Caco-2 (cell line): ENCODE results near the gene MICU1. TPM values are rescaled to one million over a fixed set of nuclear protein-coding genes. Genes with fewer than 3 reads are reported as not detected.
A peak's percentile ranks its signal among the peaks of the same experiment; 100 is the strongest.

Source experiments
- BruUV-seq: library from RNA; stranded (reverse); fragments of 400-500 nt; replicated peaks from 2 replicates; lab custom pipeline; 2021; lab: Mats Ljungman, UMichigan
- CTCF ChIA-PET: fragments of 300-600 bp; sonication (Branson Sonifier 250); formaldehyde crosslinking; loops from one replicate; lab custom pipeline; 2022; ENCODE audit warnings: antibody characterized with exemption; lab: Charles Lee
- POLR2A ChIA-PET: fragments of 300-600 bp; sonication (Branson Sonifier 250); formaldehyde crosslinking; loops from one replicate; lab custom pipeline; 2022; ENCODE audit warnings: antibody characterized with exemption; lab: Charles Lee
- DNase-seq, 2 experiments: peaks; one replicate each; pipeline versions ENCODE4 v3.0.0 to v3.0.0-alpha.2; 2020 to 2022
- H3K27me3 ChIP-seq: replicated peaks from 2 replicates; pipeline ENCODE4 v1.6.0; 2011; ENCODE audit warnings: low read length; ENCODE audit not compliant: control insufficient read depth, insufficient read depth
- H3K36me3 ChIP-seq: 2 replicates; pipeline ENCODE4 v1.5.1; 2011; ENCODE audit warnings: low read length; ENCODE audit not compliant: control insufficient read depth, insufficient read depth
- H3K4me1 ChIP-seq: fragments of 250-450 bp; sonication (Bioruptor Pico); 2 replicates; pipeline ENCODE4 v1.5.1; 2020; ENCODE audit warnings: mild to moderate bottlenecking
- H3K4me3 ChIP-seq: 2 replicates; pipeline ENCODE4 v1.5.1; 2011; ENCODE audit warnings: low read depth, mild to moderate bottlenecking, control low read depth, low read length
- H3K9me3 ChIP-seq: fragments of 250-450 bp; sonication (Bioruptor Pico); 2 replicates; pipeline ENCODE4 v1.5.1; 2020; ENCODE audit warnings: mild to moderate bottlenecking, moderate library complexity
- H3K27ac Mint-ChIP-seq: one replicate; pipeline ENCODE4 v1.8.0; 2022; ENCODE audit warnings: mixed read lengths; ENCODE audit not compliant: unreplicated experiment
- H3K27me3 Mint-ChIP-seq: one replicate; pipeline ENCODE4 v1.8.0; 2022; ENCODE audit warnings: mixed read lengths; ENCODE audit not compliant: insufficient read depth, unreplicated experiment
- H3K36me3 Mint-ChIP-seq: one replicate; pipeline ENCODE4 v1.8.0; 2022; ENCODE audit warnings: mild to moderate bottlenecking, mixed read lengths; ENCODE audit not compliant: insufficient read depth, unreplicated experiment
- H3K4me1 Mint-ChIP-seq: one replicate; pipeline ENCODE4 v1.8.0; 2022; ENCODE audit warnings: low read depth, mixed read lengths; ENCODE audit not compliant: unreplicated experiment
- H3K4me3 Mint-ChIP-seq: one replicate; pipeline ENCODE4 v1.8.0; 2022; ENCODE audit warnings: mild to moderate bottlenecking, moderate library complexity, mixed read lengths; ENCODE audit not compliant: unreplicated experiment
- H3K9me3 Mint-ChIP-seq: one replicate; pipeline ENCODE4 v1.8.0; 2022; ENCODE audit warnings: mixed read lengths; ENCODE audit not compliant: unreplicated experiment
- intact Hi-C: fragments of 100-400 bp; cut with micrococcal nuclease; formaldehyde crosslinking; loops from one replicate; pipeline ENCODE4 v1.10.0; 2022; ENCODE audit not compliant: unreplicated experiment
- total RNA-seq: library from RNA; stranded (reverse); gene quantifications from 2 replicates; pipeline ENCODE4 v1.2.3, GENCODE V29; 2022
- TF ChIP-seq, protein P1 (sequence below), 2 experiments: fragments of 200-600 bp in 1 of 2; IDR thresholded peaks; 1 replicate in 1 of 2; 2 replicates in 1 of 2; pipeline versions ENCODE4 v1.5.1 to v1.8.0; 2011 to 2022; ENCODE audit warnings: antibody characterized with exemption in 1 of 2, control low read depth in 1 of 2, inconsistent platforms in 1 of 2, low read depth in 1 of 2, low read length in 1 of 2, mild to moderate bottlenecking in 1 of 2, moderate library complexity in 1 of 2; ENCODE audit not compliant: insufficient read depth in 1 of 2, severe bottlenecking in 1 of 2, unreplicated experiment in 1 of 2

The MICU1 gene
- total RNA-seq, 1 experiment from 2014 or later, result 83.2 TPM

GRCh38 chr10:72323771-72324191 lies 302.1 kb downstream of the MICU1 start:
- BruUV-seq, result no TSS peak
- intact Hi-C loops, result no loop called here
- peak overlapping the region; percentile 99 for H3K27ac Mint-ChIP-seq
- H3K4me1 Mint-ChIP-seq, result peaks cover 47% of the 10 kb centered on the region
- Histone ChIP-seq H3K4me3 (no peak overlapping the region), H3K36me3 (no peaks in the 10 kb centered on the region), H3K27me3 (no peaks in the 10 kb centered on the region), H3K4me1 (peaks cover 46% of the 10 kb centered on the region), H3K9me3 (no peaks in the 10 kb centered on the region)
- ChIA-PET CTCF (no interaction called here), POLR2A (interaction anchor here (0.7 kb wide), 1 partner anchor 50 kb away, joined by 3 read pairs; no protein-coding TSS in a partner anchor)
- peaks cover 23% of the 10 kb centered on the region for H3K36me3 Mint-ChIP-seq
- H3K4me3 Mint-ChIP-seq, result no peak overlapping the region
- no peaks in the 10 kb centered on the region for H3K9me3 Mint-ChIP-seq
- no peaks in the 10 kb centered on the region for H3K27me3 Mint-ChIP-seq
- TF ChIP-seq, protein P1, sequence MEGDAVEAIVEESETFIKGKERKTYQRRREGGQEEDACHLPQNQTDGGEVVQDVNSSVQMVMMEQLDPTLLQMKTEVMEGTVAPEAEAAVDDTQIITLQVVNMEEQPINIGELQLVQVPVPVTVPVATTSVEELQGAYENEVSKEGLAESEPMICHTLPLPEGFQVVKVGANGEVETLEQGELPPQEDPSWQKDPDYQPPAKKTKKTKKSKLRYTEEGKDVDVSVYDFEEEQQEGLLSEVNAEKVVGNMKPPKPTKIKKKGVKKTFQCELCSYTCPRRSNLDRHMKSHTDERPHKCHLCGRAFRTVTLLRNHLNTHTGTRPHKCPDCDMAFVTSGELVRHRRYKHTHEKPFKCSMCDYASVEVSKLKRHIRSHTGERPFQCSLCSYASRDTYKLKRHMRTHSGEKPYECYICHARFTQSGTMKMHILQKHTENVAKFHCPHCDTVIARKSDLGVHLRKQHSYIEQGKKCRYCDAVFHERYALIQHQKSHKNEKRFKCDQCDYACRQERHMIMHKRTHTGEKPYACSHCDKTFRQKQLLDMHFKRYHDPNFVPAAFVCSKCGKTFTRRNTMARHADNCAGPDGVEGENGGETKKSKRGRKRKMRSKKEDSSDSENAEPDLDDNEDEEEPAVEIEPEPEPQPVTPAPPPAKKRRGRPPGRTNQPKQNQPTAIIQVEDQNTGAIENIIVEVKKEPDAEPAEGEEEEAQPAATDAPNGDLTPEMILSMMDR (IDR thresholded peaks at IDR 0.05; ENCODE audit: insufficient read depth in 1 of 2, low read depth in 1 of 2, low read length in 1 of 2, severe bottlenecking in 1 of 2, unreplicated experiment in 1 of 2), result no peak
- no peak for DNase-seq

DNA sequence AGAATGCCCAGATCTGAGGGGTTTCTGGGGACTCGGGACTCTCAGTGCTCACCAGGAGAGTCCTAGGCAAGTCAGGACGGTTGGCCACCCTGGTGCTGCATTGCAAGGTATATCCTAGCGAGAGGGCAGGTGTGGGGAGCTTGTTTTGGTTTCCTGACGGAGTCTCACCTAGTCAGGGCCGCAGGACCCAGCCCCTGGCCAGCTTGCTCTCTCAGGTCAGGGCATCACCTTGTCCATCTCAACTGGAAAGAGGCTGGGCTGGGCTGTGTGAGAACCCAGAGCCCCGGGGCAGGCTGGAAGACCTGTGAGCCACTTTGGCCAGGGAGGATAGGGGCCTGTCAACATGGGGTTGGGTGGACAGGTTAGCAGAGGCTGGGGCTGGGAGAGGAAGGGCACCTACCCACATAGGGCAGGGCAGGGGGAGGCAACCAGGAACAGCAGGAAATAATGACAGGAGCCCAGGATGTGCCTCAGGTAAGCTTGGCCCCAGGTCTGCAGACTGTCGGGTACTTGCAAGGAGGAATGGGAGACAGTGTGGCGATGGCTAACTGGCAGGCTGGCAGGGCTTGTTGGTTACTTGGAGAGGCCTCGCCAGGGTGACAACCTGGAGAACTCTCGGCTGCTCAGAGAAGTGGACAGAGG lies 302.6 kb downstream of the MICU1 start:
- ChIA-PET CTCF (interaction anchor here (2.7 kb wide), 1 partner anchor 14 kb away, joined by 8 read pairs; no protein-coding TSS in a partner anchor), POLR2A (interaction anchor here (1.0 kb wide), 1 partner anchor 50 kb away, joined by 3 read pairs; no protein-coding TSS in a partner anchor)
- TF ChIP-seq, protein P1 (IDR thresholded peaks at IDR 0.05; ENCODE audit: insufficient read depth in 1 of 2, low read depth in 1 of 2, low read length in 1 of 2, severe bottlenecking in 1 of 2, unreplicated experiment in 1 of 2), result no peak
- H3K27me3 Mint-ChIP-seq, result no peaks in the 10 kb centered on the region
- Histone ChIP-seq H3K4me1 (peaks cover 47% of the 10 kb centered on the region), H3K4me3 (no peak overlapping the region), H3K27me3 (no peaks in the 10 kb centered on the region), H3K9me3 (no peaks in the 10 kb centered on the region), H3K36me3 (no peaks in the 10 kb centered on the region)
- no peaks in the 10 kb centered on the region for H3K9me3 Mint-ChIP-seq
- H3K4me3 Mint-ChIP-seq, result no peak overlapping the region
- peaks cover 53% of the 10 kb centered on the region for H3K4me1 Mint-ChIP-seq
- BruUV-seq, result no TSS peak
- intact Hi-C loops, result no loop called here
- no peak for DNase-seq
- H3K36me3 Mint-ChIP-seq, result peaks cover 23% of the 10 kb centered on the region
- peak overlapping the region; percentile 99 for H3K27ac Mint-ChIP-seq

DNA sequence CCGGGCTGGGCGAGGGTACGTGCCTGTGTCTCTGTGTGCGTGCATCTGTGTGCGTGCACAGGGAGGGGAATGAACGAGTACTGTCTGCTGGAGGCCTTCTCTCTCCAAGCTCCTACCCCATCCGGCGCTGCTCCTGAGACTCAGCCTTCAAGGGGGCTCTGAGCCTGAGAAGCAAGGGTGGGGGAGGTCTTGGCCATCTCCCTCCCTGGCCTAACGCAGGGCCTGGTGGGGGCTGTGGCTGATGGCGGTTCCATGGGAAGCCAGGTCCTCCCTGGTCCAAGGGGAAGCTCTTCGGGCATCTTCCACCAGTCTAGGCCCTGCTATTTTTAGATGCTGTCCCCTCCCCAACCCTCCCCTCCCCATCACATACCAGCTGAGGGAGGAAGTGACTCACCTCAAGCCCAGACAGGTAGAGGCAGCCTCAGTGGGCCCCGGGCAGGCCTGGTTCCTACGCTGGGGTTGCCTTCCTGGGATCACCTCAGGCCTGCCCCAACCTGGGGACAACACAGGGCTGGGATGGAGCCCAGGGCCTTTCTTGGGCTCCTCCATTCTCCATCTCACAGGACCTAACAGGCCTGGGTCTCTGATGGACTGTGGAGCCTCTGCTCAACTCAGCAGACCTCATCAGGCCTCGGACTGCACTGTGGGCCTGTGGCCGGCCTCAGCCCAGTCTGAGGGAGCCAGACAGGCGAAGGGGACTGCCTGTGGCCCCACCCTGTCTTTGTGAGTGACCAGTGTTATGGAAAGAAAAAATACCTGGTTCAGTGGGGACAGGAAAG lies 303.4 kb downstream of the MICU1 start:
- Mint-ChIP-seq H3K36me3 (peaks cover 23% of the 10 kb centered on the region), H3K4me1 (peaks cover 49% of the 10 kb centered on the region), H3K27me3 (no peaks in the 10 kb centered on the region), H3K27ac (peak overlapping the region; percentile 99), H3K4me3 (no peak overlapping the region), H3K9me3 (no peaks in the 10 kb centered on the region)
- Histone ChIP-seq H3K27me3 (no peaks in the 10 kb centered on the region), H3K36me3 (no peaks in the 10 kb centered on the region), H3K4me3 (no peak overlapping the region), H3K4me1 (peaks cover 44% of the 10 kb centered on the region), H3K9me3 (no peaks in the 10 kb centered on the region)
- intact Hi-C loops, result no loop called here
- TF ChIP-seq, protein P1 (IDR thresholded peaks at IDR 0.05; ENCODE audit: insufficient read depth in 1 of 2, low read depth in 1 of 2, low read length in 1 of 2, severe bottlenecking in 1 of 2, unreplicated experiment in 1 of 2), result no peak
- BruUV-seq, result no TSS peak
- DNase-seq, result no peak
- ChIA-PET CTCF (interaction anchor here (0.6 to 2.7 kb wide), 6 partner anchors 14 to 62 kb away, joined by 4 to 17 read pairs (median 7); no protein-coding TSS in a partner anchor), POLR2A (interaction anchor here (0.6 to 4.2 kb wide), 9 partner anchors 9 to 151 kb away, joined by 3 to 127 read pairs (median 7); partner anchors contain the start of genes ASCC1 and DDIT4)
